Activated naive CD4-positive, alpha-beta T cell treated with Interleukin-2 at 50 U/mL for 16 hours (primary cell): Measurements from ENCODE around the gene OR51V1.
"Not testable (repeated sequence)": the region's sequence is repeated elsewhere in the genome, so short reads cannot be mapped to it uniquely, and the experiment has no call there.

Experiments used
- DNase-seq: peaks from one replicate; pipeline ENCODE4 v3.0.0-alpha.2; 2020

The OR51V1 gene

DNA sequence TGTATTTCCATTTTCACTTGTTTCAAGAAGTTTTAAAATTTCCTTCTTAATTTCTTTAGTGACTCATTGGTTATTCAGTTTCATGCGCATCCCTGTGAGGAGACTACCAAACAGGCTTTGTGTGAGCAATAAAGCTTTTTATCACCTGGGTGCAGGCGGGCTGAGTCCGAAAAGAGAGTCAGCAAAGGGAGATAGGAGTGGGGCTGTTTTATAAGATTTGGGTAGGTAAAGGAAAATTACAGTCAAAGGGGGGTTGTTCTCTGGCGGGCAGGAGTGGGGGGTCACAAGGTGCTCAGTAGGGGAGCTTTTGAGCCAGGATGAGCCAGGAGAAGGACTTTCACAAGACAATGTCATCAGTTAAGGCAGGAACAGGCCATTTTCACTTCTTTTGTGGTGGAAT is 40.3 kb downstream of the OR51V1 start:
- not testable (repeated sequence) for DNase-seq

GRCh38 chr11:5159806-5160205 is 40.7 kb downstream of the OR51V1 start:
- no peak for DNase-seq

DNA sequence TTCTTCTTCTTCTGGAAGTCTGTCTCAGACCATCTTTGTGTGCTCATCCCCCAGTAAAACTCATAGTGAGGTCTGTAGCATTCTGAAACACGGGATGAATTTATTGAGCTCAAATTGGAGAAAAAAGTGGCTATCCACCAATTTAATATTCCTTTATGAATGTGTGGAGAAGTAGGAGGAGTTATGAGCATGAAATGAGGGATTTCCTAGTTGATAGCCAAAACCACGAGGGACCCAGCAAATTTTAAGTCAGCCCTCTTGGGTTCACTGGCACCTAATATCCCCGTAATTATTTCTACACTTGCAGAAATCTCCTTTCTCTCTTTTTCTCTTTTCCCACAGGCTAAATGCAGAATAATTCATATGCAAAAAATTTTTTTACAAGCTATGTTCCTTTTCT is 45.8 kb downstream of the OR51V1 start, which contains the start of gene OR52A1:
Gene OR52A1 (minus strand): TSS at position 101 of the 400 bp plus-strand sequence. CDS start 2,388 bp downstream, outside the sequence.
- DNase-seq = no peak

DNA sequence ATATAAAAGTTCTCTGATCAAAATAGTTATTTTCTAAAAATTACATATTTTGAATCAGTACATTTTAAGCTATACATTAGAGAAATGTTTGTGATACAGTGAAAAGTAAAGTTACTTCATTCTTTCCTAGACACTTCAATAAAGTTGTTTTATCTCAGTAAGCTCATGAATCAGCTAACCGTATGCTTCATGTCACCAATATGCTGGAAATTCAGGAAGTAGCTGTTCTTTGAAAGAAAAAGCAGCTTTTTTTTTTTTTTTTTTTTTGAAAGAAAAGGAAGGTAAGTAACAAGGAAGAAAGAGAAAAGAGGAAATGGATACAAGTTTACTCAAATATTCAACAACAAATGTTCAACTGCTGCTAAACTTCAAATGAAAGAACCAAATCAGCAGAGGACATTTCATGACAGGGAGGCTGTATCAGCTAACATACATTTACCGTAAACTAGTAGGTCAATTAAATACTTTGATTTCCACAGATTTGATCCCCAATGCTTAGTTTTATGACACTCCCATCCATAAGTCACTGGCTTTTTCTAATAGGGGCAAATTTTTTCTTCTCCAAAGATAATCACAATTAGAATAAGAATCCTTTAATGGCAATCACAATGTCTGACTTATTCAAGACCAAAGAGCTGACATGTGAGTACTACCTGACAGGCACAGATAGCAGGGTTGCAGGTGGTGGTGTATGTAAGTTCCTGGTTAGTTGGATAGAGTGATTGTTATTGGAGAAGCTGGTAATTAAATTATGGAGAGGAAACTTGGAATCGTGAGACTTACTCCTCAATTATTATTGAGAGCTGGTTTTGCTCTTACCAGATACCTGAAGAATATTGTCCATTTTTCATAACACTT is 46.7 kb downstream of the OR51V1 start:
- no peak for DNase-seq

- no peak for DNase-seq
Measured at GRCh38 chr11:5151713-5152153, 48.7 kb downstream of the OR51V1 start.
